Subcutaneous adipose tissue (tissue), 4 donors: ENCODE data around the gene CABP7. TPM values are rescaled to one million over a fixed set of nuclear protein-coding genes. Genes with fewer than 3 reads are reported as not detected.

Experiments
- CTCF ChIP-seq: fragments of 450-650 bp; IDR thresholded peaks from one replicate; pipeline ENCODE4 v1.5.1; 2016; ENCODE audit warnings: low read depth, mild to moderate bottlenecking, control low read depth, antibody characterized with exemption, moderate library complexity
- total RNA-seq, 4 donors: library from RNA; depleted of rRNA; stranded (reverse); fragments of >200 nt; gene quantifications; one replicate each; pipeline ENCODE4 v1.1.0, GENCODE V29; 2016

CABP7 gene
- total RNA-seq, 4 donors from 2014 or later: not detected

- TF ChIP-seq CTCF: no peak
These were observed 42.5 kb downstream of the CABP7 start for GRCh38 chr22:29762263-29762662.

DNA sequence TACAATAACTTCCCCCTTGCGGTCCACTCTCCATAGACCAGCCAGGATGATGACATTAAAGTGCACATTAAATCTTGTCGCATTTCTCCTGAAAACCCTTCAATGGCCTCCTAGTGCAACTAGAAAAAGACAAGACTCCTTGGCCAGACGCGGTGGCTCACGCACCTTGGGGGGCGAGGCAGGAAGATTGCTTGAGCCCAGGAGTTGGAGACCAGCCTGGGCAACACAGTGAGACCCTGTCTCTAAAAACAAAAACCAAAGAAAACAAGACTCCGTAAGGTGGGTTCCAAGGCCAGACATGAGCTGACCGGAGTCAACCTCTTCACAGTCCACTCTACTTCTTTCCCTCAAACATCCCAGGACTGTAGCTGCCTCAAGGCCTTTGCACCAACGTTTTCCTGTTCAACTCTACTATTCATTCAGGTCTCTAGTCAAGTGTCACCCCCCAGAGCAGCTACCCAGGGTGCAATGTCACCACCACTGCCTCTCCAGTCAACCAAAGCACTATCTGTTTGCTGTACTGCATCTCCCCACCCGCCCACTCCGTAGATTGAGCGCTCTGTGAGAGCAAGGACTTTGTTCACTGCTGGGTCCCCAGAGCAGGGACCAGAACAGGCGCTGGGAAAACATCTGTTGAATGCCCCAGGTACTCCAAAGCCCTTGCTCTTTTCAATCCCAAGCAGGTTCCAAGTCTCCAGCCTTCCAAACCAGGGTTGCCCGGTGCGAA is 46.3 kb downstream of the CABP7 start:
- no peak for TF ChIP-seq CTCF

DNA sequence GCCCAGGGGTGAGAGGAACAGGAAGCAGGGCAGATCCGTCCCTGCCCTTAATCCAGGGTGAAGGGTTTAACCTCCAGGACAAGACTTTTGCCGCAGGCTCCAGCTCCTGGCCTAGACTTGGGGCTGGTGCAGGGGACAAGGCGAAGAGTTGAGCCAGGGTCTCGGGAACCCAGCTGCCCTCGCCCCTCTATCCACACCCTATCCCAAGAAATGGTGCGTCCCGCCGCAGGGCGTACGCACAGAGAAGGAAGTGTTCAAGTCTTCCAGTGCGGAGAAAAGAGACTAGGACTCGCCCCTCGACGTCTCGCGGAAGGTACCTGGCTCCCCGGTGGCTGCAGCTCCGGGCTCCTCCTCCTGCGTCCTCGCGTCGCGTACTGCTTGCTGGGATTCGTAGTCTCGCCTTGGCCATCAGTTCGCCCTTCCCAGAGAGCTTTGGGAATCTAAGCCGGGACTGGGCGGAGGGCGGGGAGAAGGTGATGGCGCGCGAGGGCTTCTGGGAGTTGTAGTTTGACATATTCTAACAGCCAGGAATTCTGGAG is 46.9 kb downstream of the CABP7 start, which contains the start of gene ZMAT5:
ZMAT5 (minus strand) TSS at position 376 of the 539 bp plus-strand sequence. CDS start 18,463 bp downstream, outside the sequence.
- no peak for TF ChIP-seq CTCF

GRCh38 chr22:29767171-29768051 is 47.6 kb downstream of the CABP7 start, which contains the start of gene UQCR10:
TSS of gene UQCR10 (plus strand) at chr22:29767369. CDS start at chr22:29767399, 30 bp downstream.
- no peak for TF ChIP-seq CTCF

GRCh38 chr22:29768052-29768693 is 48.4 kb downstream of the CABP7 start:
- TF ChIP-seq CTCF: no peak

- TF ChIP-seq CTCF: no peak
These were observed 50.0 kb downstream of the CABP7 start for GRCh38 chr22:29769723-29770321.
